K562 (cell line): ENCODE measurements around the gene MIEN1. TPM values are rescaled to one million over a fixed set of nuclear protein-coding genes. Genes with fewer than 3 reads are reported as not detected.

Experiments used
- ARHGAP35 ChIP-seq: fragments of 450-650 bp; IDR thresholded peaks from 2 replicates; pipeline ENCODE4 v1.6.1; 2018; ENCODE audit not compliant: partially characterized antibody
- GATA2 ChIP-seq: sonication (generic); formaldehyde crosslinking; IDR thresholded peaks from 2 replicates; pipeline ENCODE4 v1.4.0; 2020; ENCODE audit warnings: mild to moderate bottlenecking, missing genetic modification reagents
- HMG20B ChIP-seq: fragments of 250-450 bp; sonication (Bioruptor Pico); IDR thresholded peaks from 2 replicates; pipeline ENCODE4 v1.5.0; 2021; ENCODE audit warnings: mild to moderate bottlenecking
- HMGN3 ChIP-seq: IDR thresholded peaks from 2 replicates; pipeline ENCODE4 v1.6.1; 2011; ENCODE audit warnings: borderline replicate concordance, low read depth, mild to moderate bottlenecking, mixed read lengths, low read length; ENCODE audit not compliant: insufficient read length; ENCODE audit errors: extremely low read depth
- KLF16 ChIP-seq: IDR thresholded peaks from 2 replicates; pipeline ENCODE4 v1.6.1; 2016; ENCODE audit warnings: antibody characterized with exemption
- NFRKB ChIP-seq: fragments of 450-650 bp; IDR thresholded peaks from 2 replicates; pipeline ENCODE4 v1.6.1; 2016; ENCODE audit warnings: low read depth
- POLR2AphosphoS2 ChIP-seq: IDR thresholded peaks from 2 replicates; pipeline ENCODE4 v1.6.1; 2012; ENCODE audit warnings: low read length, improper control_type of control experiment
- SIN3A ChIP-seq, 2 experiments: fragments of 150-350 bp in 1 of 2; IDR thresholded peaks; 2 replicates each; pipeline ENCODE4 v1.6.1; 2011 to 2016; ENCODE audit warnings: borderline replicate concordance in 2 of 2, low read depth in 2 of 2, low read length in 2 of 2, mild to moderate bottlenecking in 2 of 2, moderate library complexity in 2 of 2; ENCODE audit not compliant: control insufficient read depth in 1 of 2
- SNRNP70 ChIP-seq: fragments of 200-400 bp; formaldehyde crosslinking; optimal IDR thresholded peaks from 2 replicates; pipeline ENCODE3; 2017; ENCODE audit warnings: low read depth, low read length
- STAT5A ChIP-seq: IDR thresholded peaks from 2 replicates; pipeline ENCODE4 v1.6.1; 2012; ENCODE audit warnings: low read length, inconsistent platforms, borderline replicate concordance
- TARDBP ChIP-seq: fragments of 450-650 bp; IDR thresholded peaks from 2 replicates; pipeline ENCODE4 v1.6.1; 2016
- TOE1 ChIP-seq, 2 experiments: fragments of 450-650 bp in 1 of 2; sonication (generic) in 1 of 2; formaldehyde crosslinking in 1 of 2; IDR thresholded peaks; 2 replicates each; pipeline versions ENCODE4 v1.7.1 to v1.8.0; 2016 to 2022; ENCODE audit warnings: borderline replicate concordance in 2 of 2, mild to moderate bottlenecking in 2 of 2, antibody characterized with exemption in 1 of 2, inconsistent platforms in 1 of 2, low read depth in 1 of 2, missing genetic modification reagents in 1 of 2, moderate library complexity in 1 of 2
- ZNF77 ChIP-seq: fragments of 250-450 bp; sonication (Bioruptor Pico); IDR thresholded peaks from 2 replicates; pipeline ENCODE4 v1.5.0; 2020
- polyA plus RNA-seq, 8 experiments: library from polyadenylated mRNA; depleted of rRNA in 4 of 8; stranded (reverse) in 5 of 8; unstranded in 3 of 8; fragments of >200 nt; fragmentation: Nextera tagmentation in 2 of 8; fragmentation: Illumina TruSeq in 1 of 8; extraction: Ambion mirVana in 2 of 8; extraction: Trizol in 1 of 8; gene quantifications; 2 replicates each; pipeline versions ENCODE4 v1.2.1 to v1.2.3, GENCODE V29; 2011 to 2014; ENCODE audit warnings: inconsistent platforms in 1 of 8, missing spikeins in 1 of 8
- total RNA-seq, 7 experiments: library from RNA; depleted of rRNA in 6 of 7; stranded (reverse); fragments of >200 nt in 6 of 7; fragmentation: Illumina TruSeq in 2 of 7; extraction: Trizol in 2 of 7; gene quantifications; 2 replicates each; pipeline versions ENCODE4 v1.2.1 to v1.2.3, GENCODE V29; 2011 to 2021; ENCODE audit warnings: low replicate concordance in 1 of 7
- TF ChIP-seq, protein P1 (sequence below), 2 experiments: fragments of 450-650 bp in 1 of 2; IDR thresholded peaks; 2 replicates each; pipeline ENCODE4 v1.6.1; 2011 to 2017; ENCODE audit warnings: low read depth in 2 of 2, antibody characterized with exemption in 1 of 2, borderline replicate concordance in 1 of 2, low read length in 1 of 2, mild to moderate bottlenecking in 1 of 2, mixed read lengths in 1 of 2; ENCODE audit not compliant: control insufficient read depth in 1 of 2
- TF ChIP-seq, protein P2 (sequence below): IDR thresholded peaks from 3 replicates; pipeline ENCODE4 v1.6.1; 2011; ENCODE audit warnings: borderline replicate concordance, mild to moderate bottlenecking; ENCODE audit not compliant: insufficient read length, insufficient read depth
- TF ChIP-seq, protein P3 (sequence below): sonication (generic); formaldehyde crosslinking; IDR thresholded peaks from 2 replicates; pipeline ENCODE4 v1.8.1; 2023; ENCODE audit warnings: missing genetic modification reagents, mild to moderate bottlenecking, borderline replicate concordance

MIEN1 gene
- total and polyA plus RNA-seq, 9 of the 15 experiments (the other 6 are each of a cell fraction or from before 2014, with no cell fraction given) = 61.3 to 142 (median 78.9) TPM

DNA sequence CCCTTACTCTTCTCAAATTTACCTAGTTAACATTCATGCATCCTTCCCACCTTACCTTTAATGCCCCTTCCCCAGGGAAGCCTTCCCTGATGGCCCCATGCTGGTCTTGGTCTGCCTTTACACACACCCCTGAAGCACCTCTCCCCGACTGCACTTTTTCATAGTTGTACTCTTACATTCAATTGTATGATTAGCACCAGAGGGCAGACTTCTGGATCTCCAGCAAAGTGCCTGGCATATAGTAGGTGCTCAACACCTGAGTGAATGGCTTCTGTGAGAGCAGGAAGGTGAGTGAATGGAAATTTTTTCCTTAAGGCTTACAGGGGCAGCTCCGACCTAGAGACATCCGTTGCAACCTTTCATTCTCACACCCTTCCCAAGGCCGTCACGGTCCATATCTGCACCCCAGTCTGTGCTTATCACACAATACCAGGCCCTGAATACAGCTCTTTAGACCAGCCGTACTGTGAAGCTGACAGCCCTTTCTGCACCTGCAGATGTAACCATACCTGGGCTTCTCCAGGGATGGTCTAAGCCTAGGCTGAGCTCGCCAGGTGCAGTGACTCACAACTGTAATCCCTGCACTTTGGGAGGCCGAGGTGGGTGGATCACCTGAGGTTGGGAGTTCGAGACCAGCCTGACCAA is 46.9 kb downstream of the MIEN1 start (continued):
- TF ChIP-seq, protein P1, sequence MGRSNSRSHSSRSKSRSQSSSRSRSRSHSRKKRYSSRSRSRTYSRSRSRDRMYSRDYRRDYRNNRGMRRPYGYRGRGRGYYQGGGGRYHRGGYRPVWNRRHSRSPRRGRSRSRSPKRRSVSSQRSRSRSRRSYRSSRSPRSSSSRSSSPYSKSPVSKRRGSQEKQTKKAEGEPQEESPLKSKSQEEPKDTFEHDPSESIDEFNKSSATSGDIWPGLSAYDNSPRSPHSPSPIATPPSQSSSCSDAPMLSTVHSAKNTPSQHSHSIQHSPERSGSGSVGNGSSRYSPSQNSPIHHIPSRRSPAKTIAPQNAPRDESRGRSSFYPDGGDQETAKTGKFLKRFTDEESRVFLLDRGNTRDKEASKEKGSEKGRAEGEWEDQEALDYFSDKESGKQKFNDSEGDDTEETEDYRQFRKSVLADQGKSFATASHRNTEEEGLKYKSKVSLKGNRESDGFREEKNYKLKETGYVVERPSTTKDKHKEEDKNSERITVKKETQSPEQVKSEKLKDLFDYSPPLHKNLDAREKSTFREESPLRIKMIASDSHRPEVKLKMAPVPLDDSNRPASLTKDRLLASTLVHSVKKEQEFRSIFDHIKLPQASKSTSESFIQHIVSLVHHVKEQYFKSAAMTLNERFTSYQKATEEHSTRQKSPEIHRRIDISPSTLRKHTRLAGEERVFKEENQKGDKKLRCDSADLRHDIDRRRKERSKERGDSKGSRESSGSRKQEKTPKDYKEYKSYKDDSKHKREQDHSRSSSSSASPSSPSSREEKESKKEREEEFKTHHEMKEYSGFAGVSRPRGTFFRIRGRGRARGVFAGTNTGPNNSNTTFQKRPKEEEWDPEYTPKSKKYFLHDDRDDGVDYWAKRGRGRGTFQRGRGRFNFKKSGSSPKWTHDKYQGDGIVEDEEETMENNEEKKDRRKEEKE (IDR thresholded peaks at IDR 0.05; ENCODE audit: borderline replicate concordance in 1 of 2, control insufficient read depth in 1 of 2, low read depth in 2 of 2, low read length in 1 of 2) = no peak
- TF ChIP-seq TARDBP = no peak
- TF ChIP-seq KLF16 = peak; percentile 73; the same call in 1 of the 2 replicates
- TF ChIP-seq GATA2 (CRISPR knock-in tag) = peak; percentile 62
- TF ChIP-seq NFRKB = no peak
- no peak for TF ChIP-seq HMGN3
- no peak for TF ChIP-seq ZNF77
- peak; percentile 57; the same call in 1 of the 2 replicates for TF ChIP-seq STAT5A
- TF ChIP-seq, protein P2, sequence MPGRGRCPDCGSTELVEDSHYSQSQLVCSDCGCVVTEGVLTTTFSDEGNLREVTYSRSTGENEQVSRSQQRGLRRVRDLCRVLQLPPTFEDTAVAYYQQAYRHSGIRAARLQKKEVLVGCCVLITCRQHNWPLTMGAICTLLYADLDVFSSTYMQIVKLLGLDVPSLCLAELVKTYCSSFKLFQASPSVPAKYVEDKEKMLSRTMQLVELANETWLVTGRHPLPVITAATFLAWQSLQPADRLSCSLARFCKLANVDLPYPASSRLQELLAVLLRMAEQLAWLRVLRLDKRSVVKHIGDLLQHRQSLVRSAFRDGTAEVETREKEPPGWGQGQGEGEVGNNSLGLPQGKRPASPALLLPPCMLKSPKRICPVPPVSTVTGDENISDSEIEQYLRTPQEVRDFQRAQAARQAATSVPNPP = no peak
- TF ChIP-seq SNRNP70 = no peak
- no peak for TF ChIP-seq SIN3A (IDR thresholded peaks at IDR 0.05; ENCODE audit: borderline replicate concordance in 2 of 2, control insufficient read depth in 1 of 2, low read depth in 2 of 2, low read length in 2 of 2)
- no peak for TF ChIP-seq TOE1 (IDR thresholded peaks at IDR 0.05; ENCODE audit: borderline replicate concordance)
- no peak for TF ChIP-seq TOE1 (CRISPR knock-in tag; IDR thresholded peaks at IDR 0.05; ENCODE audit: borderline replicate concordance, low read depth)
- TF ChIP-seq, protein P3, sequence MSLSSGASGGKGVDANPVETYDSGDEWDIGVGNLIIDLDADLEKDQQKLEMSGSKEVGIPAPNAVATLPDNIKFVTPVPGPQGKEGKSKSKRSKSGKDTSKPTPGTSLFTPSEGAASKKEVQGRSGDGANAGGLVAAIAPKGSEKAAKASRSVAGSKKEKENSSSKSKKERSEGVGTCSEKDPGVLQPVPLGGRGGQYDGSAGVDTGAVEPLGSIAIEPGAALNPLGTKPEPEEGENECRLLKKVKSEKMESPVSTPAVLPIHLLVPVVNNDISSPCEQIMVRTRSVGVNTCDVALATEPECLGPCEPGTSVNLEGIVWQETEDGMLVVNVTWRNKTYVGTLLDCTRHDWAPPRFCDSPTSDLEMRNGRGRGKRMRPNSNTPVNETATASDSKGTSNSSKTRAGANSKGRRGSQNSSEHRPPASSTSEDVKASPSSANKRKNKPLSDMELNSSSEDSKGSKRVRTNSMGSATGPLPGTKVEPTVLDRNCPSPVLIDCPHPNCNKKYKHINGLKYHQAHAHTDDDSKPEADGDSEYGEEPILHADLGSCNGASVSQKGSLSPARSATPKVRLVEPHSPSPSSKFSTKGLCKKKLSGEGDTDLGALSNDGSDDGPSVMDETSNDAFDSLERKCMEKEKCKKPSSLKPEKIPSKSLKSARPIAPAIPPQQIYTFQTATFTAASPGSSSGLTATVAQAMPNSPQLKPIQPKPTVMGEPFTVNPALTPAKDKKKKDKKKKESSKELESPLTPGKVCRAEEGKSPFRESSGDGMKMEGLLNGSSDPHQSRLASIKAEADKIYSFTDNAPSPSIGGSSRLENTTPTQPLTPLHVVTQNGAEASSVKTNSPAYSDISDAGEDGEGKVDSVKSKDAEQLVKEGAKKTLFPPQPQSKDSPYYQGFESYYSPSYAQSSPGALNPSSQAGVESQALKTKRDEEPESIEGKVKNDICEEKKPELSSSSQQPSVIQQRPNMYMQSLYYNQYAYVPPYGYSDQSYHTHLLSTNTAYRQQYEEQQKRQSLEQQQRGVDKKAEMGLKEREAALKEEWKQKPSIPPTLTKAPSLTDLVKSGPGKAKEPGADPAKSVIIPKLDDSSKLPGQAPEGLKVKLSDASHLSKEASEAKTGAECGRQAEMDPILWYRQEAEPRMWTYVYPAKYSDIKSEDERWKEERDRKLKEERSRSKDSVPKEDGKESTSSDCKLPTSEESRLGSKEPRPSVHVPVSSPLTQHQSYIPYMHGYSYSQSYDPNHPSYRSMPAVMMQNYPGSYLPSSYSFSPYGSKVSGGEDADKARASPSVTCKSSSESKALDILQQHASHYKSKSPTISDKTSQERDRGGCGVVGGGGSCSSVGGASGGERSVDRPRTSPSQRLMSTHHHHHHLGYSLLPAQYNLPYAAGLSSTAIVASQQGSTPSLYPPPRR (CRISPR knock-in tag) = no peak
- no peak for TF ChIP-seq HMG20B (CRISPR knock-in tag)
- TF ChIP-seq ARHGAP35 = no peak
- TF ChIP-seq POLR2AphosphoS2 = no peak
